Lung (tissue), 11 donors: ENCODE data around the gene LRRC37A3. TPM values are rescaled to one million over a fixed set of nuclear protein-coding genes. Genes with fewer than 3 reads are reported as not detected.
A peak's percentile ranks its signal among the peaks of the same experiment; 100 is the strongest.
"Not testable (repeated sequence)": the region's sequence is repeated elsewhere in the genome, so short reads cannot be mapped to it uniquely, and the experiment has no call there.

ENCODE experiments used
- ATAC-seq: fragments of 200-7000 bp; cut with Tn5 transposase; one replicate; pipeline ENCODE4 v1.9.1; 2020; ENCODE audit warnings: moderate number of reproducible peaks; ENCODE audit not compliant: insufficient read depth, low FRiP score
- DNase-seq, 3 donors: peaks; one replicate each; pipeline ENCODE4 v3.0.0-alpha.2; 2013 to 2017
- H3K27ac ChIP-seq, 2 donors: one replicate each; pipeline ENCODE4 v1.5.1; 2013; ENCODE audit warnings: mild to moderate bottlenecking in 2 of 2, moderate library complexity in 2 of 2, control low read depth in 1 of 2, inconsistent platforms in 1 of 2, low read depth in 1 of 2, low read length in 1 of 2
- H3K27me3 ChIP-seq, 3 donors: one replicate each; pipeline ENCODE4 v1.5.1; 2013; ENCODE audit warnings: low read length in 2 of 3; ENCODE audit not compliant: control insufficient read depth in 3 of 3, insufficient read depth in 3 of 3
- H3K36me3 ChIP-seq, 4 donors: one replicate each; pipeline ENCODE4 v1.5.1; 2013; ENCODE audit warnings: low read length in 4 of 4, mild to moderate bottlenecking in 1 of 4, moderate library complexity in 1 of 4; ENCODE audit not compliant: control insufficient read depth in 4 of 4, insufficient read depth in 4 of 4
- H3K4me1 ChIP-seq, 5 donors: one replicate each; pipeline ENCODE4 v1.5.1; 2013; ENCODE audit warnings: low read length in 5 of 5, mild to moderate bottlenecking in 2 of 5, moderate library complexity in 1 of 5; ENCODE audit not compliant: control insufficient read depth in 5 of 5, insufficient read depth in 5 of 5
- H3K4me3 ChIP-seq: one replicate; pipeline ENCODE4 v1.5.1; 2013; ENCODE audit warnings: mild to moderate bottlenecking, control low read depth, moderate library complexity
- H3K9ac ChIP-seq, 2 donors: one replicate each; pipeline ENCODE4 v1.5.1; 2013; ENCODE audit warnings: low read length in 2 of 2, control low read depth in 1 of 2; ENCODE audit not compliant: insufficient read depth in 1 of 2
- H3K9me3 ChIP-seq, 4 donors: one replicate each; pipeline ENCODE4 v1.5.1; 2013; ENCODE audit warnings: low read length in 3 of 4, mild to moderate bottlenecking in 1 of 4, moderate library complexity in 1 of 4; ENCODE audit not compliant: control insufficient read depth in 4 of 4, insufficient read depth in 3 of 4
- WGBS, 2 donors: extraction: QIAGEN DNeasy Blood & Tissue Kit; methylation state at CpG; one replicate each; pipeline ENCODE4 v1.1.7; 2013; 5-methylcytosine and 5-hydroxymethylcytosine counted together
- polyA plus RNA-seq, 2 donors: library from polyadenylated mRNA; stranded (reverse); fragments of 200-250 nt; gene quantifications; one replicate each; pipeline ENCODE4 v1.2.1, GENCODE V29; 2013
- small RNA-seq: library from RNA; depleted of rRNA; stranded (forward); fragments of <200 nt; gene quantifications from one replicate; pipeline ENCODE3, GENCODE V24; 2014; ENCODE audit warnings: low replicate concordance
- total RNA-seq, 2 donors: library from RNA; depleted of rRNA in 1 of 2; stranded (reverse); fragments of >200 nt in 1 of 2; gene quantifications; one replicate each; pipeline ENCODE4 v1.2.1, GENCODE V29; 2014 to 2021
- donor health status: Bipolar disorder and iron deficiency.
- donor health status: healthy.
- donor health status: DM: yes; HTN: yes; CAD: no.

Gene LRRC37A3
- total and polyA plus RNA-seq, 4 donors, result 1.1 to 19.7 (median 7.7) TPM

GRCh38 chr17:64814993-64815832, 104.1 kb downstream of the LRRC37A3 start:
- not testable (repeated sequence) for H3K4me3 ChIP-seq, H3K27me3 ChIP-seq, H3K9me3 ChIP-seq, H3K4me1 ChIP-seq, H3K9ac ChIP-seq, DNase-seq
- 74 to 91% methylated on average over 10 to 12 of the region's 12 CpGs for WGBS, 2 donors
- Histone ChIP-seq H3K27ac (peak overlapping the region in 1 of 2 donors; percentile 53), H3K36me3 (peaks cover 0 to 13% (median 2%) of the 10 kb centered on the region in 4 donors)
- peak; percentile 2 for ATAC-seq

DNA sequence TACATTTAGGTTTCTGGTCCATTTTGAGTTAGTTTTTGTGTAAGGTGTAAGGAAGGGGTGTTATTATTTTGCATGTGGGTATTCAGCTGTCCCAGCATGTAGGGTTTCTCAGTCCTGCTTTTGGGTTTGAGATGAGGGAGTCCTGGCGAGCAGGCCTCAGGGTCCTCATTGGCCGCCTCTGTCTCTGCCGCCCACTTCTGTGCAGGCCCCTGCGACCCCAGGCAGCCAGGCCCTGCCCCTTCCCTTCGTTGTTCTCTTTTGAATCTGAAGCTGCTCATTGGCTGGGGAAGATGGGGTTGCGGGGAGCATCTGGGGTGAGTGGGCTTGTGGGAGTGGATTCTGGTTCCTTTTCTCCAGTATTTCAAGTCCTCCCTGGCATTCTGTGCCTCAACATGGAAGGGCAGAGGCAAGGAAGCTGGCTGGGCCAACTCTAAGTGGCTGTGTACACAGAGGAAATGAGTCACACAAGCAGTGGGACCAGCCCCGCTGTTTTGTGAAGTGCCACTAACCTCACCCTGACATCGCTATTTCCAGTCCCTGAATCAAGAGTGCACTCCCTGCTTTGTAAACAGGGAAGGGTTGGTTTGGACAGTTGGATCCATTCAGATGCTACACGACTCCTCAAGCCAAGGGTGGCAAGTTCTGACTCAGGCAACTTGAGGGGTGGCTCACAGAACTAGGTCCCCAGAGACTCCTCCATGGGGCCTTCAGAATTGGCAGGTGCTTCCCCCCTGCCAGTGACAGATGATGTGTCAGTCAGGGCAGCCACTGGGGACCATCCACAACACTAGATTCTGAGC, 110.9 kb downstream of the LRRC37A3 start:
- peak; percentile 92 for ATAC-seq
- DNase-seq, result peak; percentile 28 to 53 (median 38)
- not testable (repeated sequence) for H3K4me1 ChIP-seq, H3K9ac ChIP-seq, H3K27me3 ChIP-seq, H3K36me3 ChIP-seq, H3K9me3 ChIP-seq, H3K4me3 ChIP-seq
- WGBS, 2 donors, result 25 to 48% methylated on average over 6 to 9 of the region's 9 CpGs
- H3K27ac ChIP-seq, result peak overlapping the region in 1 of 2 donors; percentile 64

Small RNA genes within 50 kb of the gene (small RNA-seq; reads per million reads assigned to genes)
- gene AC037487.3, result not detected
- gene AC103810.6, result not detected
- not detected for gene AC103810.7
- gene RDM1P4, result not detected
- not detected for gene RN7SL404P
- gene RNU7-115P, result not detected

Other genes starting within 250 kb of the LRRC37A3 start
- 10 to 100 TPM; 40.1 to 93.4 TPM for gene GNA13, start 137.3 kb upstream of the LRRC37A3 start, total RNA-seq
- gene GNA13, start 137.3 kb upstream of the LRRC37A3 start, polyA plus RNA-seq, result 10 to 100 TPM; 15.0 to 32.7 TPM
- 10 to 100 TPM in 1 of 2 donors, 1 to 10 TPM in 1; 3.0 to 10.6 TPM for gene RGS9, start 217.9 kb upstream of the LRRC37A3 start, total RNA-seq
- 1 to 10 TPM; 2.1 to 3.5 TPM for gene RGS9, start 217.9 kb upstream of the LRRC37A3 start, polyA plus RNA-seq